Lower leg skin (tissue), 3 donors: ENCODE data around the gene ZNF362.

Experiments used
- POLR2A ChIP-seq, 2 donors: fragments of 450-650 bp; IDR thresholded peaks; one replicate each; pipeline ENCODE4 v1.6.1; 2016 to 2017; ENCODE audit warnings: antibody characterized with exemption in 2 of 2, mild to moderate bottlenecking in 1 of 2, moderate library complexity in 1 of 2
- TF ChIP-seq, protein P1 (sequence below), 3 donors: fragments of 450-650 bp; IDR thresholded peaks; one replicate each; pipeline ENCODE4 v1.5.1; 2016; ENCODE audit warnings: antibody characterized with exemption in 3 of 3, mild to moderate bottlenecking in 3 of 3, moderate library complexity in 2 of 3

DNA sequence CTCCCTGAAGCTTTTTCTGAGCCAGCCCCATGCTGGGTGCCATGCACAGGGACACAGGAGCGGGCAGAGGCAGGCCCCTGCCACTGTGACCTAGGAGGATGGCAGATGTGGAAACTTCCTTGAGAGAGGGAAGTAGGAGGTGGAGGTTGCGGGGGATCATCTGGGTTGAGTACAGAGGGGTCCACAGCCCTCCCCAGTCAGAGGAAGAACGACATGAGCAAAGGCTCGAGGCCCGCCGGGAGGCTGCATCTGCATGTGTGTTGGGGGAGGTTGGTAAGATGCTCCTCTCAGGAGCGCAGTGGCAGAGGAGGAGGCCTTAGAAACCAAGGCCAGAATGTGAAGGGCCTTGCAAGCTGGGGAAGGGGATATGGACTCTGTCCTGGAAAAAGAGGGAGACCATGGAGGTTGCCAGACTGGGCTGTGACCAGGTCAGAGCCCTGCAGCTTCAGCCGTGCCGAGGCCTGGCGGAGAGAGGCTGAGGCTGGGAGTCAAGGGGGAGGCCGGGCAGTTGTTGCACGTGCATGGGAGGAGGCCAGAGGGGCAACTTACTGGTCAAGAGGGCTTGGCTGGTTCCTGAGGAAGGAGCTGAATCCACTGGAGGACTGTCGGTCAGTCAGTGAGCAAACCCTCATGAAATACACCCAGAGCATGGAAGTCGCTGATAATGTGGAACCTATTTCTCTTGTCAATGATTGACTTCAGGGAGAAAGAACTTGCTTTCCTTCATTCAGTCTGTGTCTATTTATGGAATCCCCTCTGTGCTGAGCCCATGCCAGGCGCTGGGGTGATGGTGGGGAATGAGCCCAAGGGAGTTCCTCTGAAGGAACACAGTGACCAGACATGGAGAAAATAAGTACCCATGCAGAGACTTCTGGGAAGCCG, 32.9 kb downstream of the ZNF362 start:
- TF ChIP-seq, protein P1, sequence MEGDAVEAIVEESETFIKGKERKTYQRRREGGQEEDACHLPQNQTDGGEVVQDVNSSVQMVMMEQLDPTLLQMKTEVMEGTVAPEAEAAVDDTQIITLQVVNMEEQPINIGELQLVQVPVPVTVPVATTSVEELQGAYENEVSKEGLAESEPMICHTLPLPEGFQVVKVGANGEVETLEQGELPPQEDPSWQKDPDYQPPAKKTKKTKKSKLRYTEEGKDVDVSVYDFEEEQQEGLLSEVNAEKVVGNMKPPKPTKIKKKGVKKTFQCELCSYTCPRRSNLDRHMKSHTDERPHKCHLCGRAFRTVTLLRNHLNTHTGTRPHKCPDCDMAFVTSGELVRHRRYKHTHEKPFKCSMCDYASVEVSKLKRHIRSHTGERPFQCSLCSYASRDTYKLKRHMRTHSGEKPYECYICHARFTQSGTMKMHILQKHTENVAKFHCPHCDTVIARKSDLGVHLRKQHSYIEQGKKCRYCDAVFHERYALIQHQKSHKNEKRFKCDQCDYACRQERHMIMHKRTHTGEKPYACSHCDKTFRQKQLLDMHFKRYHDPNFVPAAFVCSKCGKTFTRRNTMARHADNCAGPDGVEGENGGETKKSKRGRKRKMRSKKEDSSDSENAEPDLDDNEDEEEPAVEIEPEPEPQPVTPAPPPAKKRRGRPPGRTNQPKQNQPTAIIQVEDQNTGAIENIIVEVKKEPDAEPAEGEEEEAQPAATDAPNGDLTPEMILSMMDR (IDR thresholded peaks at IDR 0.05): no peak
- no peak for TF ChIP-seq POLR2A (IDR thresholded peaks at IDR 0.05)
